Body of pancreas (tissue), 4 donors: ENCODE data around the gene GMCL1.
"Not testable (repeated sequence)": the region's sequence is repeated elsewhere in the genome, so short reads cannot be mapped to it uniquely, and the experiment has no call there.

Experiments used
- POLR2A ChIP-seq, 3 donors: fragments of 450-650 bp; IDR thresholded peaks; one replicate each; pipeline ENCODE4 v1.6.1; 2016; ENCODE audit warnings: antibody characterized with exemption in 3 of 3, mild to moderate bottlenecking in 2 of 3
- TF ChIP-seq, protein P1 (sequence below), 7 experiments: fragments of 450-650 bp in 4 of 7; fragments of 200-600 bp in 3 of 7; sonication (generic) in 3 of 7; IDR thresholded peaks; one replicate each; pipeline ENCODE4 v1.5.1; 2016 to 2019; ENCODE audit warnings: antibody characterized with exemption in 7 of 7

DNA sequence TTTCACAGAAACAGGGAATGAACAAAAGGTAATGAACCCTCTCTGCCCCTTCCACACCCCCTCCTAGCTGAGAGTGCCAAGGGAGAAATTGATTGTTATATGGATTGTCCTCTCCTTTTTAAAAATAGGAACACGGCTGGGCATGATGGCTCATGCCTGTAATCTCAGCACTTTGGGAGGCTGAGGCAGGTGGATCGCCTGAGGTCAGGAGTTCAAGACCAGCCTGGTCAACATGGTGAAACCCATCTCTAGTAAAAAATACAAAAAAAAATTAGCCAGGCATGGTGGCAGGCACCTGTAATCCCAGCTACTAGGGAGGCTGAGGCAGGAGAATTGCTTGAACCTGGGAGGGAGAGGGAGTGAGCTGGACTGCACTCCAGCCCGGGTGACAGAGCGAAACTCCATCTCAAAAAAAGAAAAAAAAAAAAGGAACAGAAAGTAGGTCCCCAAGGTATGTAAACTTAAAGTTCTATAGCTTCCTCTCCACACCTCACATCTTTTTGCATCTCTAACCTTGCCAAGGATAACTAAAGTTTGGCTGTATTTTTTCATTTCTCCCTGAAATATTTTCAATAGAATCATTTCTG lies 26.6 kb upstream of the GMCL1 start:
- TF ChIP-seq, protein P1, sequence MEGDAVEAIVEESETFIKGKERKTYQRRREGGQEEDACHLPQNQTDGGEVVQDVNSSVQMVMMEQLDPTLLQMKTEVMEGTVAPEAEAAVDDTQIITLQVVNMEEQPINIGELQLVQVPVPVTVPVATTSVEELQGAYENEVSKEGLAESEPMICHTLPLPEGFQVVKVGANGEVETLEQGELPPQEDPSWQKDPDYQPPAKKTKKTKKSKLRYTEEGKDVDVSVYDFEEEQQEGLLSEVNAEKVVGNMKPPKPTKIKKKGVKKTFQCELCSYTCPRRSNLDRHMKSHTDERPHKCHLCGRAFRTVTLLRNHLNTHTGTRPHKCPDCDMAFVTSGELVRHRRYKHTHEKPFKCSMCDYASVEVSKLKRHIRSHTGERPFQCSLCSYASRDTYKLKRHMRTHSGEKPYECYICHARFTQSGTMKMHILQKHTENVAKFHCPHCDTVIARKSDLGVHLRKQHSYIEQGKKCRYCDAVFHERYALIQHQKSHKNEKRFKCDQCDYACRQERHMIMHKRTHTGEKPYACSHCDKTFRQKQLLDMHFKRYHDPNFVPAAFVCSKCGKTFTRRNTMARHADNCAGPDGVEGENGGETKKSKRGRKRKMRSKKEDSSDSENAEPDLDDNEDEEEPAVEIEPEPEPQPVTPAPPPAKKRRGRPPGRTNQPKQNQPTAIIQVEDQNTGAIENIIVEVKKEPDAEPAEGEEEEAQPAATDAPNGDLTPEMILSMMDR (IDR thresholded peaks at IDR 0.05) = not testable (repeated sequence)
- TF ChIP-seq POLR2A (IDR thresholded peaks at IDR 0.05) = not testable (repeated sequence)
